ELF-1 (cell line): ENCODE results near the gene ZNF143.

ENCODE experiments used
- DNase-seq: peaks from one replicate; pipeline ENCODE4 v3.0.0-alpha.2; 2016; ENCODE audit warnings: low read depth, low spot score

Gene ZNF143

GRCh38 chr11:9574622-9575259 is 113.9 kb downstream of the ZNF143 start:
- no peak for DNase-seq

- DNase-seq: peak; percentile 84
Observed at GRCh38 chr11:9575260-9576240, 114.7 kb downstream of the ZNF143 start.

GRCh38 chr11:9576701-9577381 is 116.0 kb downstream of the ZNF143 start:
- DNase-seq: no peak

- no peak for DNase-seq
Observed at GRCh38 chr11:9577556-9577955, 116.7 kb downstream of the ZNF143 start.
